ENCODE results near the gene INTS11. TPM values are rescaled to one million over a fixed set of nuclear protein-coding genes. Genes with fewer than 3 reads are reported as not detected.
"Not testable (repeated sequence)": the region's sequence is repeated elsewhere in the genome, so short reads cannot be mapped to it uniquely, and the experiment has no call there.

The INTS11 gene
- total RNA-seq: 10 to 100 TPM; 48.5 to 60.0 TPM
- long read RNA-seq, transcript INTS11-208 (17 exons, 2,148 nt): major isoform, 63 of 106 reads
- long read RNA-seq, transcript INTS11-248 (18 exons, 2,263 nt): minor isoform, 6 of 106 reads
- long read RNA-seq, partial matches to known transcripts: 19 of 106 reads
- long read RNA-seq, other reads (novel, unspliced or antisense): 16 of 106 reads

DNA sequence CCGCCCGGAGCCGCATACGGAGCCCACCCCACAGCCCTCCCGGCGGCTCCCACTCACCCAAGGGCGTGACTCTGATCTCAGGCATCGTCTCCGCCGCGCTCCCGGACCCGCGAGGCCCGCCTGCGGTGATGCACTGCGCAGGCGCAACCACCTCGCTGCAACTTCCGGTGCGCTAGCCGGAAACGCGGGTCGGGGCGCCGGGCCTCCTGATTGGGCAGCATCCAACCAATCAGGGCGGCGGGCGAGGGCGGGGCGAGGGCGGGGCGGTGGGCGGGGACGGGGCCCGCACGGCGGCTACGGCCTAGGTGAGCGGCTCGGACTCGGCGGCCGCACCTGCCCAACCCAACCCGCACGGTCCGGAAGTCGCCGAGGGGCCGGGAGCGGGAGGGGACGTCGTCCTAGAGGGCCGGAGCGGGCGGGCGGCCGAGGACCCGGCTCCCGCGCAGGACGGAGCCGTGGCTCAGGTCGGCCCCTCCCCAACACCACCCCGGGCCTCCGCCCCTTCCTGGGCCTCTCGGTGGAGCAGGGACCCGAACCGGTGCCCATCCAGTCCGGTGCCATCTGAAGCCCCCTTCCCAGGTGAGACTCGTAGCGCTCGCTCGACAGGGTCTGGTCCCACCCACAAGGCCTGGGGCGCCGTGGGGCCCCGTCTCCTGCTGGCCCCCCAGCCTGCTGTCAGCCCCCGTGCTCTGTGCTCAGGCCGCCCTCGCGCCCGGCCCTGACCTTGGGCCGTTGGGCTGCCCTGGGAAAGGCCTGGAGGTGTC lies at the start of gene INTS11, which contains the start of gene CPTP:
Gene INTS11 (minus strand): TSS at position 137 of the 764 bp plus-strand sequence. CDS start 52 bp downstream, at position 85.
Gene CPTP (plus strand): TSS at position 279 of the 764 bp plus-strand sequence. CDS start 2,109 bp downstream, outside the sequence.
- DNase-seq (peak; percentile 97), ATAC-seq (peak; percentile 87 to 93)
- intact Hi-C loops (cut with DNase I): no loop called here

DNA sequence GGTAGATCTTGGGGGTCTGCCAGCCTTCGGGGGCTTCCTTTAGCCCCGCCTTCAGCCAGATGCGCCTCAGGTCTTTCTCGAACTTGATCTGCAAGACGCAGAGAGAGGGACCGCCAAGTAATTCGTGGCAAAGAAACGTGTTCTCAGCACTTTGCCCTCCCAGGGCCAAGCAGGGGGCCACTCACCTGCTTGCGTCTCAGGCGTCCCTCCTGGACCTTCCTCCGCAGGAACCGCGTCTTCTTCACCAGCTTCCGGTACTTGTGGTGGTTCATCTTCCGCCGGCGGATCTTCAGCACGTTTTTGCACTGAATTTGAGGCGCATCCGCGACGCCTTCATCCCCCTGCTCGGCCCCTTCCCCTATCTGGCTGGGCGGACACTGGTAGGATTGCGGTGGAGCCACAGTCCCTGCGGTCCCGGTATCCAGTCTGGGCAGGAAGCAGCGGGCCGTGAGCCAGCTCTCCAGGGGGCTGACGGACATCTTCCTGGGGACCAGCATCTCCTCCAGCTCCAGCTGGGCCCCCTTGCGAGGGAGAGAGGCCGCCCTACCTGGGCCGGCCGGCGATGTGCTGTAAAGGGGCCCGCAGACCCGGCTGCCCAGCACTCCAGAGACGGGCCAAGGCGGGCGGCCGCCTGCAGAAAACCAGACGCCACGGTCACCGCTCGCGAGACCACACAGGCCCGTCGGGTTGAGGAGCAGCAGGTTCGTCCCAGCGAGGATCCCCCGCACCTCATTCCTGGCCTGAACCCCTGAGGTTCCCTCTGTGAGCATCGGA lies 49.5 kb upstream of the INTS11 start:
- DNase-seq: no peak
- intact Hi-C loops (cut with DNase I): no loop called here
- no peak for ATAC-seq

DNA sequence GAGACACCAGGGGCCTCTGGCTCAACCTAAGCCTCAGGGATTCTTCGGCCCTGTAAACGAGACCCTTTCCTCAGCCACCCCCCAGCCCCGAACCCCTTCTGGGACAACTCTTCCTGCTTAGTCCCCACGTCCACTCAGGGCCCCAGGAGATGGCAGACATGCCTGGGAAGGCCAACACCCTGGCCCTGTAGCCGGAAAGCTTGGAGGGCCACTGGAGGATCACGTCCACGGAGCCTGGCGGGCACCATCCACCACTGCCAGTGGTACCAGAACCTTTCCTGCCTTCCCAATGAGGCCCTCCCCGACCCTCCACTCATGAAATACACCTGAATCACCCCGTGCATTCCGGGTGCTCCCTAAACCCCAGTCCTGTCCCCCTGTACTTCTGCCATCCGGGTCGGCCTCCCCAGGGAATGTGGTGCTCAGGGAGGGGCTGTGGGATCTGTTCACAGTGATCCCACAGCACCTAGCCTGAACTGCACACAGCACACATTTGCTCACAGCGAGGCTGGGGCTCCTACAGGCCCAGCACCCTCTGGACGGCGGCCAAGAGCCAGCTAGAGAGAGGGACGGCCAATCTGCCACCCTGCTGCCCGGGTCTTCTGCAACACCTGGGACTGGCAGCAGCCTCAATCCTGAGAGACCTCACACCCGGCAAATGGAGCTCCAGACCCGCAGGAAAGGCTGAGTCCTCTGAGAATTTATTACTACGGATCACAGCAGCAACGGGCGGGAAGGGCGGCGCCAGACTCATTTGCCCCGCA lies 48.8 kb upstream of the INTS11 start:
- DNase-seq (no peak), ATAC-seq (no peak)
- intact Hi-C loops (cut with DNase I): no loop called here

DNA sequence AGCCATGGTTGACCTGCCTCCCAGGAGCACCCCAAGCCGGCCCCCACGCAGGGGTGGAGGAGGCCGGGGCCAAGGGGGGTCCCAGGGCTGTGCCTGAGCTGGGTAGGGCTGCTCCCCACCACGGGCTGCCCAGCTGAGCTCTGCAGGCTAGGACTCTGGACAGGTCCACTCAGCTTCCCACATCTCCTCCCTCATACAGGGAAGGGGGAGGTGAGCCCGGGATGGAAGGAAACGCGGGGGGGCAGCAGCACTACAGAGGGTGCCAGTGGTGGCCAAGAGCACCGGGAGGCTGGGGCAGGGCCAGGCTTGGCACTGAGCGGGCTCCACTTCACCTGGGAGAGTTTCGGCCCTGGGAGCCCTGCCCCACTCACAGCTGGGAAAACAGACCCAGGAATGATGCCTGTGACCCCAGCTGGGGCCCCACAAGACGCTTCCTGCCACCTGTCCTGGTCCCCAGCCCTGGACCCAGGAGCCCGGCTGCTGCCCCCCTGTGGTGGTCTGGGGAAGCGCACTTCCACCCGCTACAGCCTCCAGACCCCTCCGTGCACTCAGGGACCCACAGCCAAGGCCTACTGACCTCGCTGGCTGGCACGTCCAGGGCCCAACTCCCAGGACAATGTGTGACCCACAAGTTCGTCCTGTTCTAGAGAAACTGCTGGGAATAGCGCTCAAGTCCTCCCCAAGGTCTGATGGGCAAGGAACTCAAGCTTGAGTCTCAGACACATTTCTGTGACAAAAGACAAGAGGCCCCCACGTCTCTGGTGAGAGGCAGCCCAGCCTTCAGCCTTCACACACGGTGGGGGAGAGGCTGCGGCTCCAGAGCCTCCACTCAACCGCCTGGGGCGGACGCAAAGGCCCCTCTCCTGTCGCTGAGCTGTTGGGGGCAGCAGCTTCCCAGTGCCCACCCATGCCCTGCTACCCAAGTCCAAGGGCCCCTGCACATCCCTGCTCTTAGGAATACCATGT lies 47.6 kb upstream of the INTS11 start:
- intact Hi-C loops (cut with DNase I): no loop called here
- ATAC-seq (peak in 1 of 2 donors; percentile 16), DNase-seq (peak; percentile 70)

GRCh38 chr1:1371364-1371745 lies 46.9 kb upstream of the INTS11 start:
- ATAC-seq (no peak), DNase-seq (no peak)
- intact Hi-C loops (cut with DNase I): no loop called here

DNA sequence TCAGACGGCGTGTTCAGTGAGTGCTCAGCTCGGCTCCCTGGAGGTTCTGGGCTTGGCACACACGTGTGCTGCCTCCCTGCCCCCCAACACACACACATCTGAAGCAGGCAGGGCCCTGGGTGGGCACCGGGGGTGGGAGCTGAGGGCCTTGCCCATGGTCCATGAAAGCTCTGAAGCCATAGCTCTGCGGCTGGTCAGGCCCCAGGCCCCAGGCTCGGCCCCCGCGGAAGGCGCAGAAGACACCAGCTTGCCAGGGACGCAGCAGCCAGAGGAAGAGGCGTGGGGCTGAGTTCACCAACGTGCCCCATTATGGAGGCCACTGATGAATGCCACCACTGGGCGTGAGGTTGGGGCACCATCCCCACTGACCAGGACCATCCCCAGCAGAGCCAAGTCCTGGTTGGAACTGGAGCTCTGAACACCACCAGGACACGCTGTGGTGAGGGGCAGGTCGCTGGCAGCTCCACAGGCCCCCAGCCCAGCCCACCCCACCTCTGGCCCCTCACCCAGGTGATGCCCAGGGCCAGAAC lies 46.4 kb upstream of the INTS11 start:
- no peak for ATAC-seq
- intact Hi-C loops (cut with DNase I): no loop called here
- no peak for DNase-seq

DNA sequence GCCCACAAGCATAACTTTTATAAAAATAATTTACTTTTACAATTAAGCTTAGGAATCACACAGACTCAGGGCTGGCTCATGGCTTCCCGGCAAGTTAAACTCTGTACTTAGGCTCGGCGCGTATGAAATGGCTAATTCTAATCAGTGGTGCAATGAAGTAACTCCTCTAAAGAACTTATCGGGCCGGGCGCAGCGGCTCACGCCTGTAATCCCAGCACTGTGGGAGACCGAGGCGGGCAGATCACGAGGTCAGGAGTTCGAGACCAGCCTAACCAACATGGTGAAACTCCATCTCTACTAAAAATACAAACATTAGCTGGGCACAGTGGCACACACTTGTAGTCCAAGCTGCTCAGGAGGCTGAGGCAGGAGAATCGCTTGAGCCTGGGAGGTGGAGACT lies 45.6 kb upstream of the INTS11 start:
- ATAC-seq; intact Hi-C loops (cut with DNase I): not testable (repeated sequence)
- DNase-seq: peak; percentile 8

GRCh38 chr1:1367315-1367714 lies 42.9 kb upstream of the INTS11 start:
- ATAC-seq (no peak), DNase-seq (no peak)
- intact Hi-C loops (cut with DNase I): no loop called here

DNA sequence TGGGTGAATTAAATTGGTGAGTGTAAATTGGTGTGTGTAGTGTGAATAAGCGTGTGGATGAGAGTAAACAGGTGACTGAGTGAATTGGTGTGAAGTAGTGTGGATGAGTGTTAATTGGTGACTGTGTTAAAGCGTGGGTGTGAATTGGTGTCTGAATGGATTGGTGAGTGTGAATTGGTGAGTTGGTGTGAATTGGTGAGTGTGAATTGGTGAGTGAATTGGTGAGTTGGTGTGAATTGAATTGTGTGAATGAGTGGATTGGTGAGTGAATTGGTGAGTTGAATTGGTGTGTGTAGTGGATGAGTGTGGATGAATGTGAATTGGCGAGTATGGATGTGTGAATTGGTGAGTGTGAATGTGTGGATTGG lies 42.2 kb upstream of the INTS11 start:
- no peak for ATAC-seq
- intact Hi-C loops (cut with DNase I): no loop called here
- DNase-seq: no peak

DNA sequence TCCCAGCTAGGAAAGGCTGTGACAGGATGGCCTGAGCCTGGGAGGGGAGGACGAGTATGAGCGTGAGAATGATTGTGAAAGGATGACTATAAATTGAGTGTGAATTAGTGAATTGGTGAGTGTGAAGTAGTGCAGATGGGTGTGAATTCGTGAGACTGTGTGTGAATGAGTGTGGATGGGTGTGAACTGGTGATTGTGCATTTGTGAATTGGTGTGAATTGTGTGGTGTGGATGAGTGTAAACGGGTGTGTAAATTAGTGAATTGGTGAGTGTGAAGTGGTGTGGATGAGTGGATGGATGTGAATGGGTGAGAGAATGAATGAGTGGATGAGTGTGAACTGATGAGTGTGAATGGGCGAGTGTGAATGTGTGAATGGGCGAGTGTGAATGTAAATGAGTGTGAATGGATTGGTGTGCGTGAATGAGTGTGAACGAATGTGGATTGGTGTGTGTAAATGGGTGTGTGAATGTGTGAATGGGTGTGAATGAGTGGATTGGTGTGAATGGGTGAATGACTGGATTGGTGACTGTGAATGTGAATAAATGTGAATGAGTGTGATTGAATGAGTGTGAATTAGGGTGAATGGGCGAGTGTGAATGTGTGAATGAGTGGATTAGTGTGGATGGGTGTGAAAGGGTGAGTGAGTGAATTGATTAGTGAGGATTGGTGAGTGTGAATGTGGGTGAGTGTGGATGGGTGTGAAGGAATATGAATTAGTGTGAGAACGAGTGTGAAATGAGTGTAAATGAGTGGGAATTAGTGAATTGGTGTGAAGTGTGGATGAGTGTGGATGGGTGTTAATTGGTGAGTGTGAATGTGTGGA lies 41.6 kb upstream of the INTS11 start:
- intact Hi-C loops (cut with DNase I): no loop called here
- DNase-seq (no peak), ATAC-seq (no peak)

DNA sequence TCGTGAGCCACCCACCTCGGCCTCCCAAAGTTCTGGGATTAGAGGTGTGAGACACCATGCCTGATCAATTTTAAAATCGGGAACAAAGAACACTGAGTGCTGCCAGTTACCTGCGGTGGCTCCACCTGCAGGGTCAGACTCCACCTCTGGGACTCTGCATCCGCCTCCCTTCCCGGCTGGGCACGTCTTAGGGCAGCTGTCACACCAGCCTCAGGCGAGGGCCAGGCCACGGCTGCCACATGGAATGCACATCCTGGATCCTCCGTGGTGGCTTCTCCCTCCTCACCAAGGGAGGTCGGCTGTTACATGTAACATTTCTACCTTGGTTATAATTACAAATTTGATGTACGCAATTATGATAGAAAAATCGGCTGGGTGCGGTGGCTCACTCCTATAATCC lies 39.8 kb upstream of the INTS11 start:
- no peak for ATAC-seq
- intact Hi-C loops (cut with DNase I): no loop called here
- DNase-seq: no peak

DNA sequence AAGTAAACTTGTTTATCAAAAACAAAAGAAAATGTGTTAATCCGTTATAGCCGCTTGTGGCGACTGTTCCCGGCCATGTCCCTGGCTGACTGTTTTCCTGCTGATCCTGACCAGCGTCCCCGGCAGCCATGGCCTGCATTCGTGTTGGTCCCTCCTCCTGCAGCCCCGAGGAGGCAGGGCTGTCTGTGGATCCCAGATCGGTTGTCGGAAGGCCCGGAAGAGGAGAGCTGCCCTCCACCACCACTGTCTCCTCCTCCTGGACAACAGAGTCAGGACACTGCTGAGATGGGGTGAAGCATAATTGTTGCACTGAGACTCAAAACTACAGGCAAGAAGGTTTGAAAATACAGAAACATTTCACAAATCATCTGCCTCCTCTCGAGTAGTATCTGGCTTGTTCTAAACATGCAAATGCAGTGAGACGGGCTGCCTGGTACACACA lies 37.5 kb upstream of the INTS11 start:
- intact Hi-C loops (cut with DNase I): no loop called here
- no peak for DNase-seq
- ATAC-seq: peak; percentile 4 to 13

- intact Hi-C loops (cut with DNase I): no loop called here
- ATAC-seq: no peak
- DNase-seq: no peak
Observed at GRCh38 chr1:1361233-1361981, 36.9 kb upstream of the INTS11 start.

DNA sequence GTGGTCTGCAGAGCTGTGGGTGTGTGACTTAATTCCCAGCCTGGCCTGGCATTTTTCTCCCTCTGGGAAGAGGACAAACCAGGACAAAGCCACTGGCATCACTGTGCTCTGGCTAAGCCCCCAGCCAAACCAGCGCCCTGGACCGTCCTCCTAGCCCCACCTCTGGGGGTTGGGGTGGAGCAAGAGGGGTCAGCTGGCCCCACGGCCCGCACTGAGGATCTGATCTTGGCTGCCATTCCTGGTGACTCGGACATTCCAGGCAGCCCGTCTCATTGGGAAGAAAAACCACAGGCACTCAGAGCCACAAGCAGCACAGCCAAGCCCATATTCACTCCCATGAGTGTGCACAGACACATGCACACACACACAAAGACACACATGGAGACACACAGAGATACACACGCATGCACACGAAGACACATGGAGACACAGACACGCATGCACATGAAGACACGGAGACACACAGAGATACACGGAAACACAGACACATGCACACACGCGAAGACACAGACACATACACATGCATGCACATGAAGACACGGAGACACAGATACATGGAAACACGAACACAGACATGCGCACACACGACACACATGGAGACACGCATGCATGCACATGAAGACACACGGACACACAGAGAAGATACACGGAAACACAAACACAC lies 36.2 kb upstream of the INTS11 start:
- intact Hi-C loops (cut with DNase I): no loop called here
- DNase-seq (peak; percentile 76), ATAC-seq (peak; percentile 38 to 68)

DNA sequence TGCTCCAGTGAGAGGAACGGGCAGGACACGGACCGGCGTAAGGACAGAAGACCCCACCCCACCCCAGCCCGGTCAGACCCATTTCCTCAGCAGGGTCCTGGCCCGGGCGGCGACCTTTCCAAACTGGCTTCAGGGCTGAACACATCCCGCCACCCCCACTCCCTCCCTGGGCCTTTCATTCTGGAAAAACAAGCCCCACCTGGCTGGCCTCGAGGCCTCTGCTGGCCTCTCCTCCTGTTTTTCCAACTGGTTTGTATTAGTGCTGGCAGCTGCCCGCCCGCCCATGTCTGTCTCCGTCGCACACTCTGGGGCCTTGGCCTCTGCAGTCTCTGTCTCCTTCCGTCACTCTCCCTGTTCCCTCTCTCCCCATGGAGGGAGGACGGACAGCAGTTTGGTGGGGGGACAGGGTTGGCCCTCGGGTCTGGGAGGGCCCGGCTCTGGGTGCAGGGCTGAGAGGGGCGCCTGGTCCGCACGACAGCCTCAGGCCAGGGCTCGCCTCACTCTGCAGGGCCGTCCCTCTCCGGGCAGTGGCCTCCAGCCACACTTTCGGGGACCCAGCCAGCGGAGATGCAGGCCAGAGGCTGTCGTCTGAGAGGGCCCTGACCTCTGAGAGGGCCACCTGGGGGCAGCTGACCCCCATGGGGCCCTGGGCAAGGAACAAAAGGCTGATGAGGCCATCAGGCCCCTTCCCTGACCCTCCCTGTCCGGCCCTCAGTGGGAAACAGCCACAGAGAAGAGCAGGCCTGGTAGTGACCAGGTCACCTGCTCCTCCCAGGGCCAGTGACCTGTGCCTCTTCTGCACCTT lies 35.4 kb upstream of the INTS11 start:
- ATAC-seq (peak; percentile 4 to 47), DNase-seq (no peak)
- intact Hi-C loops (cut with DNase I): no loop called here
